ENCODE data around the gene BAIAP2L1.

DNA sequence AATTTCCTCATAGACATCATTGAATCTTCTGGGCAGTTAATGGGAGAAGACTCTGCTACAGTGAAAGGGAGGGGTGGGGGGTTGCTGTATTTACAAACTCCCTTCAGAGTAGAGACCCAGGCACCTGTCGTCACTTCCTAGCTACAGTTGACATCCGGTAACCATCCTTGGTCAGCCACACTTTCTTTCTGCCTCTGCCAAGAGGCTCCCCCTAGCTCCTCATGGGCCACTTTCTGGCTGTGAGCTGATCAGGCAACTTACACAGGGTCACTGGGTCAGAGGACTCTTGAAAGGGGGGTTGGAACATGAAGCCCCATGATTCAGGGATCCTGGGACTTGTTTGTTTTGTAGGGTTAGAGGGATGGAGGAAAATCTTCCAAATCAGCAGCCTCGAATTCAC is 150.1 kb downstream of the BAIAP2L1 start:
- no peak for TF ChIP-seq POLR2A (IDR thresholded peaks at IDR 0.05)
- TF ChIP-seq, protein P1, sequence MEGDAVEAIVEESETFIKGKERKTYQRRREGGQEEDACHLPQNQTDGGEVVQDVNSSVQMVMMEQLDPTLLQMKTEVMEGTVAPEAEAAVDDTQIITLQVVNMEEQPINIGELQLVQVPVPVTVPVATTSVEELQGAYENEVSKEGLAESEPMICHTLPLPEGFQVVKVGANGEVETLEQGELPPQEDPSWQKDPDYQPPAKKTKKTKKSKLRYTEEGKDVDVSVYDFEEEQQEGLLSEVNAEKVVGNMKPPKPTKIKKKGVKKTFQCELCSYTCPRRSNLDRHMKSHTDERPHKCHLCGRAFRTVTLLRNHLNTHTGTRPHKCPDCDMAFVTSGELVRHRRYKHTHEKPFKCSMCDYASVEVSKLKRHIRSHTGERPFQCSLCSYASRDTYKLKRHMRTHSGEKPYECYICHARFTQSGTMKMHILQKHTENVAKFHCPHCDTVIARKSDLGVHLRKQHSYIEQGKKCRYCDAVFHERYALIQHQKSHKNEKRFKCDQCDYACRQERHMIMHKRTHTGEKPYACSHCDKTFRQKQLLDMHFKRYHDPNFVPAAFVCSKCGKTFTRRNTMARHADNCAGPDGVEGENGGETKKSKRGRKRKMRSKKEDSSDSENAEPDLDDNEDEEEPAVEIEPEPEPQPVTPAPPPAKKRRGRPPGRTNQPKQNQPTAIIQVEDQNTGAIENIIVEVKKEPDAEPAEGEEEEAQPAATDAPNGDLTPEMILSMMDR (IDR thresholded peaks at IDR 0.05), result no peak
